AG08396 (cell line): ENCODE results near the gene HOMER2.

ENCODE experiments used
- DNase-seq: peaks from one replicate; pipeline ENCODE4 v3.0.0; 2012; ENCODE audit warnings: low spot score, mixed read lengths

HOMER2 gene

DNA sequence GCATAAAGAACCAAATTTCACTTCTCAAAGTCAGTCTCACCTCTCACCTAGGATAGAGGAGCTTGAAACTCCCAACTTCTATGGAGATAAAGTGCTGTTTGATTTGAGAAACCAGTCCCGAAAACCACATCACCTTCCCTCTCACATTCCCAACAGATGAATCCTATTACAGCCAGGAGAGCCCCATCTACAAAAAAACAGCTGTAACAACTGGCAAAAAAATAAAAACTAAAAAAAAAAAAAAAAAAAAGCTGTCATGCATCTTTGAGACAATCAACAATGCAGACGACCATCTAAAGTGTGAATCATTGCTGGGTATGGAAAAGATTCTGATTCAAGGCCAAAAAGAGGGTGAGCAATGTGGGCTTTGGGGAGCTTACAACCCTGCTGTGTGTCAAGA lies 23.8 kb downstream of the HOMER2 start:
- DNase-seq = no peak

- DNase-seq = no peak
These were observed 28.8 kb downstream of the HOMER2 start for GRCh38 chr15:82923744-82924143.

- DNase-seq = no peak
These were observed 29.8 kb downstream of the HOMER2 start for GRCh38 chr15:82922737-82923136.

DNA sequence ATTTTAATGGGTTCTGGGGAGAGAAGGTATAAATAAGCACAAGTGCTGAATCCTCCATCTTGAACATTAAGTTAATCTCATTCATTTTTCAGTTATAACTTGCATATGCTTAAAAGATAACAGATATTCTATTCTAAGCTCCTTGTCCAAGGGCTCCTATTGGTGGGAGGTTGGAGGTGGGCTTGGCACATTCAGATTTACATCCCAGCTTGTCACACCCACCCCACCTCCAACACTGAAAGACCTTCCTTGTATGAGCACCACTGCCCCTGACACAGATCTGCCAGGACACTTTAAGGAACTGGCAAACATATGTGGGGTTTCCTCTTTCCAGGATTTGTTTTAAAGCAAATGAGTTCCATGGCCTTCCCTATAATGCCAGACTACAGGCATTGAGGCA lies 30.6 kb downstream of the HOMER2 start:
- no peak for DNase-seq

- DNase-seq = no peak
These were observed 31.3 kb downstream of the HOMER2 start for GRCh38 chr15:82921242-82921641.

- no peak for DNase-seq
These were observed 33.2 kb downstream of the HOMER2 start for GRCh38 chr15:82919231-82919886.

DNA sequence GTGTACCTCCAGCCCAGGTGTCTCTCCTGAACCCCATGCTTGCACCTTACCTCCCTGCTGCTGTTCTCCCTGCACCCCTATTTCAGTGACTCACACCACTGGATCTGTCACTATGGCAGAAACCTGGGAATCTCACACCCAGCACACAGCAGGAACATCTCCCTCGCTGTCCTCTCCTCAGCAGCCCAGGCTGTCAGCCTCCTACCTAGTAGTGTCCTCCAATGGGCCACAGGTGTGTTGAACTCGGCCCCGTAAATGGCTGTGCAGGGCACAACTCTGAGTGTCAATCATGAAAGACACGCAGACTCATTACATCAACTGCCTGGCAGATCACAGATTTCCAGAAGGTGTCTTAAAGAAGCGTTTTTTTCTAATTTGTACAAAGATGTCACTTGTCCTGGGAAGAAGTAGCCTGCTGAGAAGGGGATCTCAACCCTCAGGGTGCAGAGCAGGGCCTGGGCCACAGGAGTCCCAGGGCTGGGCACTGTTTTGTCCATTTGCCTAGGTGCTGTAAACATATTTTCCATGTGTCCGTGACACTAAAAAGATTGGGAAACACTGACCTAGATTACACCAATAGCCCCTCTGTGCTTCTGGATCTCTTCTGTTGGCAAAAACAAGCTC lies 33.8 kb downstream of the HOMER2 start:
- DNase-seq = no peak

- no peak for DNase-seq
These were observed 34.4 kb downstream of the HOMER2 start for GRCh38 chr15:82918162-82918561.

- DNase-seq = no peak
These were observed 35.3 kb downstream of the HOMER2 start for GRCh38 chr15:82917249-82917648.

GRCh38 chr15:82916161-82916952 lies 36.2 kb downstream of the HOMER2 start:
- DNase-seq = no peak

- no peak for DNase-seq
These were observed 38.1 kb downstream of the HOMER2 start for GRCh38 chr15:82914396-82914795.

GRCh38 chr15:82911458-82911857 lies 41.1 kb downstream of the HOMER2 start:
- DNase-seq = no peak

- DNase-seq = no peak
These were observed 41.8 kb downstream of the HOMER2 start for GRCh38 chr15:82910721-82911120.

DNA sequence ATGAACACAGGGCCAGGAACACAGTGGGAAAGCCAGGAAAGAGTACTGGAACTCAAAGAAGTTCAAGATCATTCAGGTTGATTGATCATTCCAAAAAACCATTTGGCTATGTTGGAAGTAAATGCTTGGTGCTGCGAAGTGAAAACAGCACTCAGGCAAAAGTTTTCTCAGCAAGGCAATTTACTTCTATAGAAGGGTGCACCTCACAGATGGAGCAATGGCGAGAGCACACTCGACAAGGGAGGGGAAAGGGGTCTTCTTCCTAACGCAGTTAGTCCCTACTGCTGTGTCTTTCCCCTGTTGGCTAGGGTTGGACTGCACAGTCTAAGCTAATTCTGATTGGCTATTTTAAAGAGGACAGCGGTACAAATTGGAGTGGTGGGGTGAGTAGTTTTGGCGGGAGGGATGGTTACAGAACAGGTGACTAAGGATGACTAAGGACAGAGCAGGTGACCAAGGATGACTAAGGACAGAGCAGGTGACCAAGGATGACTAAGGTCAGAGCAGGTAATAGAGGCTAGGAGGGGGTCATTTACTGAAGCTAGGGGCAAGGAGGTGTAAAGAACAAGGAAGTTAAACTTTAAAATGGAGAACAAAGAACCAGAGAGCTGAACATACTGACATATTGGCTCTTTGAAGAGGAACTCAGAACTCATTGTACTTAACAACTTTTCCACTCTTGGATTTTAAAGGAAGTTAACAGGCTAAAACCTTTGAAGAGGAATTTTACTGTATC lies 43.3 kb downstream of the HOMER2 start:
- DNase-seq = no peak

GRCh38 chr15:82907350-82907749 lies 45.2 kb downstream of the HOMER2 start:
- no peak for DNase-seq

DNA sequence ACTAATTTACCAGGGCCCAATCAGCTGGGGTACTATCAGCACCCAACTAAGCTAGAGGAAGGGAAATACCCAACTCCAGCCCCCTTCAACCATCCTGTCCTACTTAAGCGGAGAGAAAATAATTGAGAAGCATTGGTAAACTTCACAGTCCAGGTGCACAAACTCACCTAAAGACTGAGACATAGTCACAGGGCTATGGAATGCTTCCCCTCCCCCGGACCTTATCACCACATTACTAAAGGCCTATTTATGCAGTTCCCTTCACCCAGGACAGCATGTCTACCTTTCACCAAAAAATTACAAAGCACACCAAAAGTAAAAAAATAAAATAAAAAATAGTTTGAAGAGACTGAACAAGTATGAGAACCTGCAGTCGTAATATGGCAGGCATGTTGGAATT lies 47.9 kb downstream of the HOMER2 start:
- DNase-seq = no peak

- DNase-seq = no peak
These were observed 49.0 kb downstream of the HOMER2 start for GRCh38 chr15:82903511-82903910.

DNA sequence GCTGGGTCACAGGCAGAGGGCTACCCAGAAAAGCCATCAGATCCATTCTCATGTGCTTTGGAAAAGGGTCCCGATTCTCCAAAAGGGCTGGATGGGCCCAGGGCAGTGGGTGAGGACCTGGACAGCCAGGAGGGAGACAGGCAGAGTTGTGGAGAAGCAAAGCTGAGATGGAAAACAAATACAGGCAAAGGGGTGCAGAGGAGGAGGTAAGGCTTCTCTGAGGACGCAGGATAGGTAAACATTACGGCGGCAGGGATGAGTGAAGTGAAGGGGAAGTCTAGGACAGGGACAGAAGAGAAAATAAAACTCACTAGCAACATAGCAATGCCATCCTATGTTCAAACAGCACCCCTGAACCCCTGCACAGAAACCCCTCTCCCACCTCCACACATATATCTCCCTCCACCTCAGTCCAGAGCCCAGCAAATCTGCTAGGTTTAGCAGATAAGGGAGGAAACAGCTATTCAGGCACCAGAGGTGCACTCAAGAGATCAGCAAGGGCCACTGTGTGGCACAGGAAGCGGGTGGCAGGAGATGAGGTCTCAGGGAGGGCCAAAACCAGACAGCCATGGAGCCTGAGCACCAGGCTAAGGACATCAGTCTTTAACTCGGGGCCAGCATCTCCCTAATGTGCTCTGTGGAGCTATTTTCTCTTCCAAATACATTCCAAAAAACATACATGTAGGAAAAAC lies 51.3 kb downstream of the HOMER2 start:
- no peak for DNase-seq

DNA sequence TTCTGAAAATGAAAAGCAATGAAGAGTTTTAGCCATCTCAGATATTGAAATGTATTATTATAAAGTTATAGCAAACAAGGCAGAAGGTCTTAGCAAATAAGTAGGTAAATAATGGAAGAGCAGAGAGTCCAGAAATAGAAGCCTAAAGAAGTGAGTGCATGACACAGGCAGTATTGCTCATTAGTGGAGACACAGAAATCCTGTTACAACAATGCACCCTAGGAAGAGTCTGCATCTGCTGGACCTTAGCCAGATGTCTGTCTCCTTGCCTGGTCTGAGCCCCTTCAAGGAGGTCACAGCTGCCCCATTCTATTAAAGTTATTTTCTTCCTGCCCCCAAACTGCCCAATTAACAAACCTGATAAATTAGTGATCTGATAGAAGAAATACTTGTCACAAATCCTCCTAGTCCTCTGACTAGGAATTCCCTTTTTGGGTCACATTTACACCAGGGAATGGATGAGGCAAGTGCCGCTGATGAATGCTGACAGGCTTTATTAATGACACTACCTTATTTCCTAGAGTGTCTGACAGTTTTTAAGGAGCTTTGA lies 51.9 kb downstream of the HOMER2 start:
- DNase-seq = no peak

GRCh38 chr15:82898961-82899360 lies 53.6 kb downstream of the HOMER2 start:
- DNase-seq = no peak

GRCh38 chr15:82895983-82896382 lies 56.5 kb downstream of the HOMER2 start:
- DNase-seq = no peak
